Gastroesophageal sphincter (tissue), 4 donors: ENCODE results near the gene NT5DC1. TPM values are rescaled to one million over a fixed set of nuclear protein-coding genes. Genes with fewer than 3 reads are reported as not detected.
A peak's percentile ranks its signal among the peaks of the same experiment; 100 is the strongest.

ENCODE experiments used
- ATAC-seq: fragments of 150-250 bp; one replicate; pipeline ENCODE4 v1.9.1; 2016; ENCODE audit warnings: mild to moderate bottlenecking, moderate library complexity
- H3K27ac ChIP-seq, 4 donors: fragments of 200-600 bp; sonication (generic) in 3 of 4; 1 replicate in 3 of 4; 2 replicates in 1 of 4; pipeline ENCODE4 v1.5.1; 2016 to 2019
- H3K27me3 ChIP-seq: fragments of 200-600 bp; sonication (generic); one replicate; pipeline ENCODE4 v1.5.1; 2019
- H3K36me3 ChIP-seq, 2 donors: fragments of 200-600 bp; sonication (generic); one replicate each; pipeline ENCODE4 v1.5.1; 2019; ENCODE audit warnings: control low read depth in 1 of 2
- H3K4me1 ChIP-seq, 3 donors: fragments of 200-600 bp; sonication (generic); 1 replicate in 2 of 3; 2 replicates in 1 of 3; pipeline ENCODE4 v1.5.1; 2016 to 2019; ENCODE audit warnings: control low read depth in 2 of 3
- H3K4me3 ChIP-seq, 2 donors: fragments of 200-600 bp; sonication (generic); one replicate each; pipeline ENCODE4 v1.5.1; 2019; ENCODE audit warnings: mild to moderate bottlenecking in 1 of 2, moderate library complexity in 1 of 2
- H3K9me3 ChIP-seq, 3 donors: fragments of 200-600 bp; sonication (generic); one replicate each; pipeline ENCODE4 v1.5.1; 2017 to 2019; ENCODE audit warnings: control low read depth in 2 of 3
- EP300 ChIP-seq: sonication (generic); formaldehyde crosslinking; IDR thresholded peaks from one replicate; pipeline ENCODE4 v1.6.1; 2017; ENCODE audit warnings: antibody characterized with exemption, mild to moderate bottlenecking
- POLR2A ChIP-seq, 2 donors: fragments of 450-650 bp; IDR thresholded peaks; one replicate each; pipeline ENCODE4 v1.6.1; 2017; ENCODE audit warnings: antibody characterized with exemption in 2 of 2, mild to moderate bottlenecking in 2 of 2, moderate library complexity in 1 of 2
- POLR2AphosphoS5 ChIP-seq: sonication (generic); formaldehyde crosslinking; IDR thresholded peaks from one replicate; pipeline ENCODE4 v1.6.1; 2017; ENCODE audit warnings: antibody characterized with exemption
- WGBS, 2 donors: methylation state at CpG; one replicate each; pipeline ENCODE4 v1.1.5; 2018; ENCODE audit warnings: low coverage in 1 of 2; 5-methylcytosine and 5-hydroxymethylcytosine counted together
- total RNA-seq, 4 donors: library from RNA; depleted of rRNA; stranded (reverse); fragments of >200 nt; gene quantifications; one replicate each; pipeline ENCODE4 v1.1.0, GENCODE V29; 2016
- TF ChIP-seq, protein P1 (sequence below), 4 experiments: fragments of 200-600 bp in 2 of 4; fragments of 450-650 bp in 2 of 4; sonication (generic) in 1 of 4; IDR thresholded peaks; one replicate each; pipeline ENCODE4 v1.5.1; 2017 to 2019; ENCODE audit warnings: antibody characterized with exemption in 4 of 4, mild to moderate bottlenecking in 2 of 4, moderate library complexity in 2 of 4

Gene NT5DC1
- total RNA-seq, 4 donors from 2014 or later: 7.1 to 17.4 (median 12.6) TPM

DNA sequence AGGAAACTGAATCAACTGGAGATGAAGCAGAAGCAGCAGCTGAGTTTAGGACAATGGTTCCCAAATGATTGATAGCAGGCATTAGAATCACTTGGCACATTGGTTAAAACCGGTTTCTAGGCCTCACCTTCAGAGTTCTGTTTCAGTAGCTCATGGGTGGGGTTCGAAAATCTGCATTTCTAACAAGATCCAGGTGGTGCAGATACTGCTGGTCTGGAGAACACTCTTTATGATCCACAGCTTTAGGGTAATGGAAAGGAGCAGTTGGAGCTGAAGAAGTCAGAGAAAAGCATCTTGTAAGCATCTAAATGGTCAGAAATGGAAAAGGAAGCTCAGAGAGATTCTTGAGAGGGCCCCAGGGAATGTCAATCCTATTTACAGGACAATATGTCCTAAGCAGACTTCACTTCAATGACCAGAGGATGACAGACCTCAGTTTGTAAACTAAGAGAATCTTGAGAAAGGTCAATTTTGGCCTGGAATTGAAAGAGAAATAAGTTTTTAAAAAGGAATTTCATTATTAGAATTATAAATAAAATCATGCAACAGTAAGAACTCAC lies 170.6 kb downstream of the NT5DC1 start:
- H3K4me1 ChIP-seq: peaks cover 0 to 57% (median 4%) of the 10 kb centered on the region in 3 donors
- TF ChIP-seq, protein P1, sequence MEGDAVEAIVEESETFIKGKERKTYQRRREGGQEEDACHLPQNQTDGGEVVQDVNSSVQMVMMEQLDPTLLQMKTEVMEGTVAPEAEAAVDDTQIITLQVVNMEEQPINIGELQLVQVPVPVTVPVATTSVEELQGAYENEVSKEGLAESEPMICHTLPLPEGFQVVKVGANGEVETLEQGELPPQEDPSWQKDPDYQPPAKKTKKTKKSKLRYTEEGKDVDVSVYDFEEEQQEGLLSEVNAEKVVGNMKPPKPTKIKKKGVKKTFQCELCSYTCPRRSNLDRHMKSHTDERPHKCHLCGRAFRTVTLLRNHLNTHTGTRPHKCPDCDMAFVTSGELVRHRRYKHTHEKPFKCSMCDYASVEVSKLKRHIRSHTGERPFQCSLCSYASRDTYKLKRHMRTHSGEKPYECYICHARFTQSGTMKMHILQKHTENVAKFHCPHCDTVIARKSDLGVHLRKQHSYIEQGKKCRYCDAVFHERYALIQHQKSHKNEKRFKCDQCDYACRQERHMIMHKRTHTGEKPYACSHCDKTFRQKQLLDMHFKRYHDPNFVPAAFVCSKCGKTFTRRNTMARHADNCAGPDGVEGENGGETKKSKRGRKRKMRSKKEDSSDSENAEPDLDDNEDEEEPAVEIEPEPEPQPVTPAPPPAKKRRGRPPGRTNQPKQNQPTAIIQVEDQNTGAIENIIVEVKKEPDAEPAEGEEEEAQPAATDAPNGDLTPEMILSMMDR (IDR thresholded peaks at IDR 0.05): no peak
- TF ChIP-seq POLR2AphosphoS5 (no peak), POLR2A (IDR thresholded peaks at IDR 0.05) (no peak), EP300 (no peak)
- peaks cover 0 to 19% of the 10 kb centered on the region in 2 donors for H3K36me3 ChIP-seq
- no peak overlapping the region for H3K27ac ChIP-seq
- no peaks in the 10 kb centered on the region for H3K27me3 ChIP-seq
- WGBS, 2 donors: 10 to 57% methylated on average over 2 of the region's 2 CpGs
- ATAC-seq: no peak
- no peak overlapping the region for H3K4me3 ChIP-seq
- no peaks in the 10 kb centered on the region for H3K9me3 ChIP-seq

DNA sequence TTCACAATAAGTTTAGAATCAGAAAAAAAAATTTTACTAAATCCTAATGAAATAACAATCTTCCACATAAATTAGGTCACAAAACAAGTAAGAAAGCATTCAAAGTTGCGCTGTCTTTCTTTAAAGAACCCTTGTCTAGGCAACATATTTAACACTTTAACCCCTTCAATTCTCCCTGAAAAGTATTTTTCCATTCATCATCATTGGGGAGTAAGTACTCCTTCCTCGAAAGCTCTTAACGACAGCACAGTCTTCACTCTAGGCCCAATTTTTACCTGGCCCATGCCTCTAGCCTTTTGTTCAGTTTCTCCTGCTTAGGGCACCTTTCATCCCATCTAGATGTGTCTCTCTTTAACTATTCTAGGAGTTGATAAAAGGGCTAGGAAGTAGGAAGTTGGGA lies 176.5 kb downstream of the NT5DC1 start:
- ATAC-seq: no peak
- Histone ChIP-seq H3K27ac (peak overlapping the region; percentile 24 to 100 (median 72)), H3K36me3 (peaks cover 0 to 13% of the 10 kb centered on the region in 2 donors), H3K27me3 (no peaks in the 10 kb centered on the region), H3K9me3 (no peaks in the 10 kb centered on the region), H3K4me3 (peak overlapping the region; percentile 84 to 88), H3K4me1 (peaks cover 4 to 79% (median 14%) of the 10 kb centered on the region in 3 donors)
- TF ChIP-seq POLR2A (IDR thresholded peaks at IDR 0.05): no peak
- TF ChIP-seq, protein P1 (IDR thresholded peaks at IDR 0.05): no peak
- no peak for TF ChIP-seq EP300
- TF ChIP-seq POLR2AphosphoS5: no peak
- WGBS, 2 donors: 13 to 17% methylated on average over 3 of the region's 3 CpGs

DNA sequence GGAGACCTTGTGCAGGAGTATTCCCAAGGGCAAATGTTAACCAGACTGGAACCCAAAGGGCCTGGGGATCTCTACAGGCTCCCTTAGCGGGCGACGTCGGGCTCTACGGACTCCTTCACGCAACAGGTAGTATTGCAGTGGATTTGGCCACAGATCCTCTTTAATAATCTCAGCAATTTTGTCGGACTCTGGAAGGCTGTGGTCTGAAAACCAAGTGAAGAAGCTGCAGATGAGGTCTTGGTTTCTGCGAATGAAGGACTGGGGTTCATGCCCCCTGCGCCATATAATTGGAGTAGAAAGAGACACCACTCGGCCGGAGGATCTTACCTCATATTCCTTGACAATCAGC lies 177.8 kb downstream of the NT5DC1 start:
- H3K27ac ChIP-seq: peak overlapping the region; percentile 95 to 100 (median 98)
- WGBS, 2 donors: 42 to 62% methylated on average over 5 to 7 of the region's 11 CpGs
- peaks cover 0 to 9% of the 10 kb centered on the region in 2 donors for H3K36me3 ChIP-seq
- H3K4me3 ChIP-seq: peak overlapping the region; percentile 84 to 88
- H3K27me3 ChIP-seq: no peaks in the 10 kb centered on the region
- ATAC-seq: no peak
- peaks cover 4 to 66% (median 14%) of the 10 kb centered on the region in 3 donors for H3K4me1 ChIP-seq
- TF ChIP-seq, protein P1 (IDR thresholded peaks at IDR 0.05): no peak
- H3K9me3 ChIP-seq: no peaks in the 10 kb centered on the region

GRCh38 chr6:116278854-116279231 lies 178.2 kb downstream of the NT5DC1 start:
- Histone ChIP-seq H3K36me3 (peaks cover 0 to 5% of the 10 kb centered on the region in 2 donors), H3K27me3 (no peaks in the 10 kb centered on the region), H3K4me1 (peaks cover 4 to 62% (median 14%) of the 10 kb centered on the region in 3 donors), H3K27ac (peak overlapping the region; percentile 95 to 100 (median 98)), H3K4me3 (peak overlapping the region; percentile 84 to 88), H3K9me3 (no peaks in the 10 kb centered on the region)
- TF ChIP-seq, protein P1 (IDR thresholded peaks at IDR 0.05): no peak
- no peak for TF ChIP-seq POLR2AphosphoS5
- TF ChIP-seq POLR2A (IDR thresholded peaks at IDR 0.05): no peak
- TF ChIP-seq EP300: no peak
- ATAC-seq: peak; percentile 22
- WGBS, 2 donors: 15 to 26% methylated on average over 3 to 9 of the region's 12 CpGs
